Lower leg skin (tissue), 3 donors: ENCODE measurements around the gene P2RY4.

ENCODE experiments used
- POLR2A ChIP-seq, 2 donors: fragments of 450-650 bp; IDR thresholded peaks; one replicate each; pipeline ENCODE4 v1.6.1; 2016 to 2017; ENCODE audit warnings: antibody characterized with exemption in 2 of 2, mild to moderate bottlenecking in 1 of 2, moderate library complexity in 1 of 2
- TF ChIP-seq, protein P1 (sequence below), 3 donors: fragments of 450-650 bp; IDR thresholded peaks; one replicate each; pipeline ENCODE4 v1.5.1; 2016; ENCODE audit warnings: antibody characterized with exemption in 3 of 3, mild to moderate bottlenecking in 3 of 3, moderate library complexity in 2 of 3

DNA sequence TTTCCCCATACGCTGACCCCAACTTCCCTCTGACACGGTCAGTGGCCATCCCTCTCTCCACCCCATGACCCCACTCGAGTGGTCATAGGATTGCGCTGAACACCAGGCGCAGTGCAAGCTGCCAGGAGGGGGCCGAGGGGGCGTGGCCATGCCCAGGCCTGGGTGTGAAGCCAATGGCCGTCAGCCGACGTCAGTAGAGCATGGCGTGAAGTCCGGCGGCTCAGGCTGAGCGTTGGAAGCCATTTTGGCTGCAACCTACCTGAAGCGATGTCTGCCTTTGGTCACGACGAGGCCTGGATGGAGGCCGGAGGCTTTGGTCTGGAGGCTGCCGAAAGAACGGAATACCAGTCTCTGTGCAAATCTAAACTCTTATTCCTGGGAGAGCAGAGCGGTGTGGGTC, 21.9 kb upstream of the P2RY4 start, which contains the start of gene RAB41:
- TF ChIP-seq, protein P1, sequence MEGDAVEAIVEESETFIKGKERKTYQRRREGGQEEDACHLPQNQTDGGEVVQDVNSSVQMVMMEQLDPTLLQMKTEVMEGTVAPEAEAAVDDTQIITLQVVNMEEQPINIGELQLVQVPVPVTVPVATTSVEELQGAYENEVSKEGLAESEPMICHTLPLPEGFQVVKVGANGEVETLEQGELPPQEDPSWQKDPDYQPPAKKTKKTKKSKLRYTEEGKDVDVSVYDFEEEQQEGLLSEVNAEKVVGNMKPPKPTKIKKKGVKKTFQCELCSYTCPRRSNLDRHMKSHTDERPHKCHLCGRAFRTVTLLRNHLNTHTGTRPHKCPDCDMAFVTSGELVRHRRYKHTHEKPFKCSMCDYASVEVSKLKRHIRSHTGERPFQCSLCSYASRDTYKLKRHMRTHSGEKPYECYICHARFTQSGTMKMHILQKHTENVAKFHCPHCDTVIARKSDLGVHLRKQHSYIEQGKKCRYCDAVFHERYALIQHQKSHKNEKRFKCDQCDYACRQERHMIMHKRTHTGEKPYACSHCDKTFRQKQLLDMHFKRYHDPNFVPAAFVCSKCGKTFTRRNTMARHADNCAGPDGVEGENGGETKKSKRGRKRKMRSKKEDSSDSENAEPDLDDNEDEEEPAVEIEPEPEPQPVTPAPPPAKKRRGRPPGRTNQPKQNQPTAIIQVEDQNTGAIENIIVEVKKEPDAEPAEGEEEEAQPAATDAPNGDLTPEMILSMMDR (IDR thresholded peaks at IDR 0.05) = no peak
- no peak for TF ChIP-seq POLR2A (IDR thresholded peaks at IDR 0.05)
